ENCODE measurements around the gene CDHR2. TPM values are rescaled to one million over a fixed set of nuclear protein-coding genes. Genes with fewer than 3 reads are reported as not detected.

Gene CDHR2
- total RNA-seq, 1 experiment from 2014 or later: 0.10 TPM

GRCh38 chr5:176609724-176610434 is 60.7 kb downstream of the CDHR2 start, which contains the start of gene GPRIN1:
GPRIN1 (minus strand) TSS chr5:176610156; CDS start chr5:176599834, 10,322 bp downstream.
- ChIA-PET CTCF (no interaction called here), RAD21 (ENCODE audit: low non-redundant PET in 1 of 2, low total read pairs in 2 of 2, uncharacterized antibody in 2 of 2, unreplicated experiment in 2 of 2) (no interaction called here), POLR2A (no interaction called here)
- Histone ChIP-seq H3K4me3 (replicated peaks in 1 of 2; ENCODE audit: low read depth in 1 of 2, low read length in 2 of 2) (peak within 1 kb of the TSS; percentile 63 to 74), H3K9ac (ENCODE audit: low read length) (peak within 1 kb of the TSS; percentile 68), H3K4me2 (ENCODE audit: low read length) (peak within 1 kb of the TSS; percentile 96), H3K36me3 (ENCODE audit: control insufficient read depth in 1 of 2, insufficient read depth in 2 of 2, low read length in 2 of 2) (no peaks in the 10 kb centered on the region), H3K9me2 (ENCODE audit: insufficient read depth) (no peaks in the 10 kb centered on the region), H2AFZ (ENCODE audit: low read depth, low read length, poor library complexity, severe bottlenecking) (no peak within 1 kb of the TSS), H3K9me3 (ENCODE audit: control insufficient read depth in 1 of 2, insufficient read depth in 1 of 2, low read depth in 1 of 2, low read length in 2 of 2) (no peaks in the 10 kb centered on the region), H4K20me1 (ENCODE audit: insufficient read depth) (no peaks in the 10 kb centered on the region), H3K27me3 (ENCODE audit: insufficient read depth, low read length) (no peaks in the 10 kb centered on the region), H3K79me2 (ENCODE audit: insufficient read depth, low read length) (peaks cover 19% of the 10 kb centered on the region), H3K27ac (ENCODE audit: low read depth, low read length) (peak within 1 kb of the TSS; percentile 75), H3K4me1 (ENCODE audit: control insufficient read depth in 1 of 2, insufficient read depth in 2 of 2, low read length in 2 of 2) (peaks cover 20 to 35% of the 10 kb centered on the region in 2 experiments)
- no TSS peak for BruUV-seq (replicated peaks)
- ATAC-seq: peak; percentile 85
- peak; percentile 18 for DNase-seq (ENCODE audit: low read depth, low spot score)
- intact Hi-C loops (cut with micrococcal nuclease): no loop called here
- no peak for TF ChIP-seq CEBPB (IDR thresholded peaks at IDR 0.05; ENCODE audit: low read depth)
- TF ChIP-seq TCF7L2 (IDR thresholded peaks at IDR 0.05; ENCODE audit: borderline replicate concordance, extremely low read depth, insufficient read depth, insufficient read length): peak; percentile 6
- no peak for TF ChIP-seq YY1 (IDR thresholded peaks at IDR 0.05; ENCODE audit: extremely low read depth, insufficient replicate concordance, low read depth, low read length)
- TF ChIP-seq EZH2phosphoT487 (IDR thresholded peaks at IDR 0.05; ENCODE audit: borderline replicate concordance): no peak
- TF ChIP-seq ZFX (IDR thresholded peaks at IDR 0.05): 0 out of 2 replicates have a peak, but pooled peaks have one; percentile 16
- no peak for TF ChIP-seq ZNF274 (IDR thresholded peaks at IDR 0.05; ENCODE audit: low read depth, low read length)
- no peak for TF ChIP-seq ELF1 (IDR thresholded peaks at IDR 0.05; ENCODE audit: borderline replicate concordance, low read depth)
- TF ChIP-seq CBX3 (IDR thresholded peaks at IDR 0.05; ENCODE audit: low read depth): no peak
- no peak for TF ChIP-seq SIN3A (IDR thresholded peaks at IDR 0.05; ENCODE audit: low read depth)
- no peak for TF ChIP-seq ZBTB33 (IDR thresholded peaks at IDR 0.05; ENCODE audit: extremely low read depth, insufficient replicate concordance, low read length)
- TF ChIP-seq POLR2AphosphoS5 (IDR thresholded peaks at IDR 0.05; ENCODE audit: low read depth, low read length): peak; percentile 59
- no peak for TF ChIP-seq ATF3 (IDR thresholded peaks at IDR 0.05)
- no peak for TF ChIP-seq EZH2 (IDR thresholded peaks at IDR 0.05)
- TF ChIP-seq MAX (IDR thresholded peaks at IDR 0.05): 0 out of 2 replicates have a peak, but pooled peaks have one; percentile 25
- TF ChIP-seq FOSL1 (IDR thresholded peaks at IDR 0.05; ENCODE audit: low read depth): no peak
- no peak for TF ChIP-seq JUND (IDR thresholded peaks at IDR 0.05)
- no peak for TF ChIP-seq SP1 (IDR thresholded peaks at IDR 0.05; ENCODE audit: low read depth)
- no peak for TF ChIP-seq SRF (IDR thresholded peaks at IDR 0.05; ENCODE audit: low read depth)
- TF ChIP-seq REST (IDR thresholded peaks at IDR 0.05; ENCODE audit: low read depth): no peak; the same call in 1 of the 2 replicates
- TF ChIP-seq EGR1 (IDR thresholded peaks at IDR 0.05; ENCODE audit: low read depth): peak; percentile 51; the same call in 1 of the 2 replicates

Data from HCT116 (cell line).